HCT116 (cell line): ENCODE measurements around the gene UMOD. TPM values are rescaled to one million over a fixed set of nuclear protein-coding genes. Genes with fewer than 3 reads are reported as not detected.

ENCODE experiments used
- ATAC-seq: fragments of 200-7000 bp; cut with Tn5 transposase; 2 replicates; pipeline ENCODE4 v1.9.1; 2020; ENCODE audit warnings: mild to moderate bottlenecking, moderate library complexity
- BruUV-seq: library from RNA; stranded (reverse); fragments of 400-500 nt; replicated peaks from 2 replicates; lab custom pipeline; 2021; lab: Mats Ljungman, UMichigan
- CTCF ChIA-PET: fragments of 300-600 bp; sonication (Branson Sonifier 250); formaldehyde crosslinking; loops from one replicate; lab custom pipeline; 2021; ENCODE audit warnings: antibody characterized with exemption; lab: Charles Lee
- POLR2A ChIA-PET: fragments of 300-600, 350-600 bp; sonication (Branson Sonifier 250); formaldehyde crosslinking; loops from one replicate; lab custom pipeline; 2021; ENCODE audit warnings: antibody characterized with exemption; lab: Charles Lee
- RAD21 ChIA-PET, 2 experiments: fragments of 300-600 bp; sonication (Branson Sonifier 250); formaldehyde crosslinking; loops; one replicate each; lab custom pipeline; 2023; ENCODE audit warnings: low total read pairs in 2 of 2; ENCODE audit not compliant: uncharacterized antibody in 2 of 2, unreplicated experiment in 2 of 2, low non-redundant PET in 1 of 2; lab: Charles Lee
- DNase-seq: peaks from one replicate; pipeline ENCODE4 v3.0.0-alpha.2; 2010; ENCODE audit warnings: low read depth, low spot score
- H2AFZ ChIP-seq: fragments of 200-600 bp; shearing (Covaris generic), sonication (generic); 2 replicates; pipeline ENCODE4 v1.6.1; 2017; ENCODE audit warnings: low read depth, mixed run types, mixed read lengths, antibody characterized with exemption, low read length; ENCODE audit not compliant: poor library complexity, severe bottlenecking
- H3K27ac ChIP-seq: 2 replicates; pipeline ENCODE4 v1.5.1; 2012; ENCODE audit warnings: low read depth, low read length
- H3K27me3 ChIP-seq: fragments of 200-600 bp; sonication (generic); 2 replicates; pipeline ENCODE4 v1.6.1; 2016; ENCODE audit warnings: mixed run types, low read length, mixed read lengths; ENCODE audit not compliant: insufficient read depth
- H3K36me3 ChIP-seq, 2 experiments: fragments of 200-500 bp in 1 of 2; fragments of 200-600 bp in 1 of 2; sonication (Bioruptor generic) in 1 of 2; sonication (generic) in 1 of 2; 2 replicates each; pipeline versions ENCODE4 v1.5.1 to v1.6.1; 2014 to 2016; ENCODE audit warnings: low read length in 2 of 2, inconsistent platforms in 1 of 2, mixed read lengths in 1 of 2, mixed run types in 1 of 2; ENCODE audit not compliant: insufficient read depth in 2 of 2, control insufficient read depth in 1 of 2
- H3K4me1 ChIP-seq, 2 experiments: fragments of 200-600 bp in 1 of 2; sonication (generic) in 1 of 2; 2 replicates each; pipeline versions ENCODE4 v1.5.1 to v1.6.1; 2012 to 2017; ENCODE audit warnings: low read length in 2 of 2, inconsistent platforms in 1 of 2, mild to moderate bottlenecking in 1 of 2, mixed read lengths in 1 of 2, mixed run types in 1 of 2, moderate library complexity in 1 of 2; ENCODE audit not compliant: insufficient read depth in 2 of 2, control insufficient read depth in 1 of 2
- H3K4me2 ChIP-seq: fragments of 200-600 bp; sonication (generic); 2 replicates; pipeline ENCODE4 v1.6.1; 2017; ENCODE audit warnings: mixed run types, low read length, mixed read lengths
- H3K4me3 ChIP-seq, 2 experiments: fragments of 200-600 bp in 1 of 2; sonication (generic) in 1 of 2; replicated peaks in 1 of 2; 2 replicates each; pipeline ENCODE4 v1.5.1; 2011 to 2016; ENCODE audit warnings: low read length in 2 of 2, control low read depth in 1 of 2, low read depth in 1 of 2, mild to moderate bottlenecking in 1 of 2, mixed read lengths in 1 of 2, mixed run types in 1 of 2
- H3K79me2 ChIP-seq: fragments of 200-600 bp; sonication (generic); 2 replicates; pipeline ENCODE4 v1.6.1; 2017; ENCODE audit warnings: mild to moderate bottlenecking, mixed run types, low read length, moderate library complexity, mixed read lengths; ENCODE audit not compliant: insufficient read depth
- H3K9ac ChIP-seq: fragments of 200-600 bp; sonication (generic); 2 replicates; pipeline ENCODE4 v1.6.1; 2016; ENCODE audit warnings: low read length, mixed read lengths
- H3K9me2 ChIP-seq: fragments of 200-600 bp; sonication (generic), shearing (Covaris generic); 2 replicates; pipeline ENCODE4 v1.6.1; 2017; ENCODE audit warnings: mixed run types, mild to moderate bottlenecking, moderate library complexity; ENCODE audit not compliant: insufficient read depth
- H3K9me3 ChIP-seq, 2 experiments: fragments of 200-500 bp in 1 of 2; fragments of 200-600 bp in 1 of 2; sonication (Bioruptor generic) in 1 of 2; sonication (generic) in 1 of 2; 2 replicates each; pipeline ENCODE4 v1.6.1; 2014 to 2017; ENCODE audit warnings: low read length in 2 of 2, mixed read lengths in 2 of 2, inconsistent platforms in 1 of 2, low read depth in 1 of 2, mild to moderate bottlenecking in 1 of 2, mixed run types in 1 of 2, moderate library complexity in 1 of 2; ENCODE audit not compliant: control insufficient read depth in 1 of 2, insufficient read depth in 1 of 2
- H4K20me1 ChIP-seq: fragments of 200-600 bp; sonication (generic), shearing (Covaris generic); 2 replicates; pipeline ENCODE4 v1.6.1; 2017; ENCODE audit warnings: mixed run types, mild to moderate bottlenecking, moderate library complexity; ENCODE audit not compliant: insufficient read depth
- FOSL1 ChIP-seq: IDR thresholded peaks from 2 replicates; pipeline ENCODE4 v1.6.1; 2012; ENCODE audit warnings: low read depth
- RAD21 ChIP-seq: IDR thresholded peaks from 2 replicates; pipeline ENCODE4 v1.6.1; 2012; ENCODE audit warnings: low read depth, mild to moderate bottlenecking
- intact Hi-C: fragments of 100-400 bp; cut with micrococcal nuclease; formaldehyde crosslinking; loops from 2 replicates; pipeline ENCODE4 v1.10.0; 2022
- total RNA-seq: library from RNA; stranded (reverse); gene quantifications from one replicate; pipeline ENCODE4 v1.2.1, GENCODE V29; 2021; ENCODE audit not compliant: unreplicated experiment
- TF ChIP-seq, protein P1 (sequence below), 3 experiments: fragments of 200-600 bp in 1 of 3; sonication (generic) in 1 of 3; IDR thresholded peaks in 2 of 3; conservative IDR thresholded peaks in 1 of 3; 2 replicates each; pipeline ENCODE4 v1.5.1; 2012 to 2017; ENCODE audit warnings: low read depth in 2 of 3, low read length in 2 of 3, antibody characterized with exemption in 1 of 3, borderline replicate concordance in 1 of 3, control low read depth in 1 of 3, mild to moderate bottlenecking in 1 of 3, mixed read lengths in 1 of 3, mixed run types in 1 of 3, moderate library complexity in 1 of 3; ENCODE audit not compliant: insufficient read depth in 1 of 3
- TF ChIP-seq, protein P2 (sequence below): IDR thresholded peaks from 2 replicates; pipeline ENCODE4 v1.6.1; 2012

UMOD gene
- total RNA-seq, 1 experiment from 2014 or later, result not detected

DNA sequence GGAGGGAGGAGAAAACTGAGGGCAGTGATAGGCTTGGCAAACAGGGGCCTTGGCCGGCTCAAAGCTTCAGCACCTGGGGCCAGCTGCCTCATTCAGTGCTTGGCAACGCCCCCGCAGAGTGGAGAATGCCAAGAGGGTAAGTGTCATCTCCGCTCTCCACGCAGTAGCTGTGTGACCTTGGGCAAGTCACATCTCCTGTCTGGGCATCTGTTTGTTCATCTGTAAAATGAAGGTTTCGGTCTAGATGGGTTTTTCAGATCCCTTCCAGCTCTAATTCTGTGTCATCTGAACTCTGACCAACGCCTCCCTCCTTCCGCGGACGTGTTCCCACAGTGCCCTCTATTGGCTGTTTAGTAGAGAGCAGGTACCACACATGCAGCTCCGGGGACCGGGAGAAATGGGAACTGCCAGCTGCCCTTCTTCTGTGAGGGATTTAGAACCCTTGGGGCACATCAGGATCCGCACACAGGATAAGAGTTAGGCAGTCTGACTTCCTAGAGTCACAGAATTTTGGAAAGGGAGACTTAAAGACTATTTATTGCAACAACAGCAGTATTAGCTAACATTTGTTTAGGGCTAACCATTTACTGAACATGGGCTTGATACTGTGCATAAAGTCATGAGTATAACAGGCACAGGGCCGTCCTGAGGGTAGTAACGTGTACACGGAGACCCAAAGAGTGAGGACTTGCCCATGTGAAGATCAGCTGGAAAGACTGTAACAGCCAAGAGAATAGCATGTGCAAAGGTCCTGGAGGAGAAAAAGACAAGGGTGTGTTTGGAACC, 52.0 kb downstream of the UMOD start:
- CTCF ChIA-PET, result interaction anchor here (0.6 to 6.6 kb wide), 26 partner anchors 8 to 741 kb away, joined by 3 to 232 read pairs (median 4); no protein-coding TSS in a partner anchor
- peak; percentile 42 for DNase-seq
- POLR2A ChIA-PET, result interaction anchor here (1.3 kb wide), 1 partner anchor 393 kb away, joined by 8 read pairs; no protein-coding TSS in a partner anchor
- no peak overlapping the region for H3K27ac ChIP-seq
- peak; percentile 98 for ATAC-seq
- H3K4me1 ChIP-seq, result no peaks in the 10 kb centered on the region
- H3K4me2 ChIP-seq, result no peak overlapping the region
- no peaks in the 10 kb centered on the region for H3K9me2 ChIP-seq
- RAD21 ChIA-PET, result interaction anchor here (0.7 to 2.5 kb wide), 6 partner anchors 300 to 402 kb away, joined by 3 to 28 read pairs (median 4); no protein-coding TSS in a partner anchor
- TF ChIP-seq, protein P1, sequence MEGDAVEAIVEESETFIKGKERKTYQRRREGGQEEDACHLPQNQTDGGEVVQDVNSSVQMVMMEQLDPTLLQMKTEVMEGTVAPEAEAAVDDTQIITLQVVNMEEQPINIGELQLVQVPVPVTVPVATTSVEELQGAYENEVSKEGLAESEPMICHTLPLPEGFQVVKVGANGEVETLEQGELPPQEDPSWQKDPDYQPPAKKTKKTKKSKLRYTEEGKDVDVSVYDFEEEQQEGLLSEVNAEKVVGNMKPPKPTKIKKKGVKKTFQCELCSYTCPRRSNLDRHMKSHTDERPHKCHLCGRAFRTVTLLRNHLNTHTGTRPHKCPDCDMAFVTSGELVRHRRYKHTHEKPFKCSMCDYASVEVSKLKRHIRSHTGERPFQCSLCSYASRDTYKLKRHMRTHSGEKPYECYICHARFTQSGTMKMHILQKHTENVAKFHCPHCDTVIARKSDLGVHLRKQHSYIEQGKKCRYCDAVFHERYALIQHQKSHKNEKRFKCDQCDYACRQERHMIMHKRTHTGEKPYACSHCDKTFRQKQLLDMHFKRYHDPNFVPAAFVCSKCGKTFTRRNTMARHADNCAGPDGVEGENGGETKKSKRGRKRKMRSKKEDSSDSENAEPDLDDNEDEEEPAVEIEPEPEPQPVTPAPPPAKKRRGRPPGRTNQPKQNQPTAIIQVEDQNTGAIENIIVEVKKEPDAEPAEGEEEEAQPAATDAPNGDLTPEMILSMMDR (IDR thresholded peaks at IDR 0.05 in 2 of 3, conservative IDR thresholded peaks at IDR 0.05 in 1 of 3; ENCODE audit: borderline replicate concordance in 1 of 3, insufficient read depth in 1 of 3, low read depth in 2 of 3, low read length in 2 of 3), result peak; percentile 62 to 85 (median 82); a peak in 5 of 6 replicates
- TF ChIP-seq, protein P2, sequence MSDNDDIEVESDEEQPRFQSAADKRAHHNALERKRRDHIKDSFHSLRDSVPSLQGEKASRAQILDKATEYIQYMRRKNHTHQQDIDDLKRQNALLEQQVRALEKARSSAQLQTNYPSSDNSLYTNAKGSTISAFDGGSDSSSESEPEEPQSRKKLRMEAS, result no peak
- TF ChIP-seq FOSL1 (no peak), RAD21 (peak; percentile 84)
- TF ChIP-seq, all 23 proteins: peak for 2
- Histone ChIP-seq H3K36me3 (no peaks in the 10 kb centered on the region), H3K4me3 (no peak overlapping the region), H3K9me3 (no peaks in the 10 kb centered on the region), H4K20me1 (no peaks in the 10 kb centered on the region), H3K79me2 (no peaks in the 10 kb centered on the region), H2AFZ (no peak overlapping the region), H3K9ac (no peak overlapping the region), H3K27me3 (peaks cover 39% of the 10 kb centered on the region)
- intact Hi-C loops, result loop anchor here (1.0 to 10.0 kb wide), 5 partner anchors 82 to 696 kb away; no protein-coding TSS in a partner anchor
- no TSS peak for BruUV-seq
